HUES64 (cell line): ENCODE results near the gene EIF4E.
"Not testable (repeated sequence)": the region's sequence is repeated elsewhere in the genome, so short reads cannot be mapped to it uniquely, and the experiment has no call there.

Experiments used
- H3K27ac ChIP-seq: 2 replicates; pipeline ENCODE4 v1.7.0; 2013; ENCODE audit warnings: low read depth, low read length, inconsistent platforms
- H3K27me3 ChIP-seq: 2 replicates; pipeline ENCODE4 v1.6.1; 2013; ENCODE audit warnings: mild to moderate bottlenecking, low read length; ENCODE audit not compliant: insufficient read depth
- H3K36me3 ChIP-seq: 2 replicates; pipeline ENCODE4 v1.6.1; 2013; ENCODE audit warnings: mild to moderate bottlenecking, low read length; ENCODE audit not compliant: insufficient read depth
- H3K4me1 ChIP-seq: 2 replicates; pipeline ENCODE4 v1.6.1; 2013; ENCODE audit warnings: mild to moderate bottlenecking, low read length, moderate library complexity; ENCODE audit not compliant: insufficient read depth
- H3K4me3 ChIP-seq: 2 replicates; pipeline ENCODE4 v1.5.1; 2013; ENCODE audit warnings: mild to moderate bottlenecking, low read length, moderate library complexity
- H3K9ac ChIP-seq: 2 replicates; pipeline ENCODE4 v1.6.1; 2013; ENCODE audit warnings: mild to moderate bottlenecking, low read depth, low read length
- H3K9me3 ChIP-seq: 2 replicates; pipeline ENCODE4 v1.6.1; 2013; ENCODE audit warnings: low read depth, low read length; ENCODE audit not compliant: insufficient read depth
- WGBS: fragments of 150-250, 120-280 bp; methylation state at CpG from one replicate; pipeline ENCODE4 v1.1.7; 2013; ENCODE audit warnings: missing lambda C conversion rate; 5-methylcytosine and 5-hydroxymethylcytosine counted together

EIF4E gene

GRCh38 chr4:98955229-98955628, 26.3 kb upstream of the EIF4E start:
- Histone ChIP-seq H3K9me3 (no peaks in the 10 kb centered on the region), H3K4me1 (no peaks in the 10 kb centered on the region), H3K4me3 (no peak overlapping the region), H3K27ac (no peak overlapping the region), H3K36me3 (no peaks in the 10 kb centered on the region), H3K27me3 (no peaks in the 10 kb centered on the region), H3K9ac (no peak overlapping the region)
- 92% methylated on average over 4 of the region's 6 CpGs for WGBS

GRCh38 chr4:98951710-98952109, 22.8 kb upstream of the EIF4E start:
- H3K27ac ChIP-seq, result no peak overlapping the region
- no peaks in the 10 kb centered on the region for H3K36me3 ChIP-seq
- H3K4me1 ChIP-seq, result no peaks in the 10 kb centered on the region
- H3K9ac ChIP-seq, result no peak overlapping the region
- H3K27me3 ChIP-seq, result no peaks in the 10 kb centered on the region
- no peak overlapping the region for H3K4me3 ChIP-seq
- 95% methylated on average over 3 of the region's 3 CpGs for WGBS
- H3K9me3 ChIP-seq, result no peaks in the 10 kb centered on the region

GRCh38 chr4:98950925-98951324, 22.0 kb upstream of the EIF4E start:
- H3K36me3 ChIP-seq, result no peaks in the 10 kb centered on the region
- no peaks in the 10 kb centered on the region for H3K9me3 ChIP-seq
- no peak overlapping the region for H3K27ac ChIP-seq
- no peaks in the 10 kb centered on the region for H3K4me1 ChIP-seq
- no peak overlapping the region for H3K9ac ChIP-seq
- H3K4me3 ChIP-seq, result no peak overlapping the region
- H3K27me3 ChIP-seq, result no peaks in the 10 kb centered on the region
- 92% methylated on average over 1 of the region's 1 CpG for WGBS

GRCh38 chr4:98946359-98946758, 17.4 kb upstream of the EIF4E start:
- 82% methylated on average over 1 of the region's 1 CpG for WGBS
- H3K9ac ChIP-seq, result no peak overlapping the region
- H3K27ac ChIP-seq, result no peak overlapping the region
- H3K9me3 ChIP-seq, result no peaks in the 10 kb centered on the region
- no peaks in the 10 kb centered on the region for H3K36me3 ChIP-seq
- H3K4me1 ChIP-seq, result no peaks in the 10 kb centered on the region
- H3K4me3 ChIP-seq, result no peak overlapping the region
- H3K27me3 ChIP-seq, result no peaks in the 10 kb centered on the region

GRCh38 chr4:98945297-98945850, 16.4 kb upstream of the EIF4E start:
- Histone ChIP-seq H3K27me3 (no peaks in the 10 kb centered on the region), H3K4me3 (no peak overlapping the region), H3K36me3 (no peaks in the 10 kb centered on the region), H3K9me3 (no peaks in the 10 kb centered on the region), H3K4me1 (no peaks in the 10 kb centered on the region), H3K9ac (no peak overlapping the region), H3K27ac (no peak overlapping the region)
- 82% methylated on average over 1 of the region's 2 CpGs for WGBS

- Histone ChIP-seq H3K9me3 (no peaks in the 10 kb centered on the region), H3K27ac (no peak overlapping the region), H3K27me3 (no peaks in the 10 kb centered on the region), H3K36me3 (no peaks in the 10 kb centered on the region), H3K4me3 (no peak overlapping the region), H3K9ac (no peak overlapping the region), H3K4me1 (peaks cover 11% of the 10 kb centered on the region)
- WGBS, result 23% methylated on average over 1 of the region's 2 CpGs
These were observed 11.0 kb upstream of the EIF4E start for GRCh38 chr4:98939892-98940298.

- no peak overlapping the region for H3K4me3 ChIP-seq
- no peaks in the 10 kb centered on the region for H3K27me3 ChIP-seq
- no peak overlapping the region for H3K9ac ChIP-seq
- no peaks in the 10 kb centered on the region for H3K36me3 ChIP-seq
- H3K9me3 ChIP-seq, result no peaks in the 10 kb centered on the region
- H3K4me1 ChIP-seq, result peaks cover 11% of the 10 kb centered on the region
- WGBS, result 100% methylated on average over 1 of the region's 1 CpG
- no peak overlapping the region for H3K27ac ChIP-seq
These were observed 10.5 kb upstream of the EIF4E start for GRCh38 chr4:98939438-98939837.

- Histone ChIP-seq H3K4me1 (peaks cover 11% of the 10 kb centered on the region), H3K36me3 (no peaks in the 10 kb centered on the region), H3K27ac (peak overlapping the region; percentile 79), H3K9me3 (no peaks in the 10 kb centered on the region), H3K27me3 (no peaks in the 10 kb centered on the region), H3K9ac (0 out of 2 replicates have a peak overlapping the region, but pooled peaks have one; percentile 33), H3K4me3 (no peak overlapping the region)
- 62% methylated on average over 1 of the region's 2 CpGs for WGBS
These were observed 9.2 kb upstream of the EIF4E start for GRCh38 chr4:98937986-98938720.

GRCh38 chr4:98935633-98936032, 6.7 kb upstream of the EIF4E start:
- 97% methylated on average over 4 of the region's 4 CpGs for WGBS
- Histone ChIP-seq H3K4me1 (peaks cover 11% of the 10 kb centered on the region), H3K27ac (no peak overlapping the region), H3K9me3 (peaks cover 8% of the 10 kb centered on the region), H3K9ac (no peak overlapping the region), H3K36me3 (0 out of 2 replicates have a peak, but pooled peaks cover under 1% of the 10 kb centered on the region), H3K27me3 (no peaks in the 10 kb centered on the region), H3K4me3 (no peak overlapping the region)

GRCh38 chr4:98934851-98935250, 5.9 kb upstream of the EIF4E start:
- peaks cover 11% of the 10 kb centered on the region for H3K4me1 ChIP-seq
- peaks cover 16% of the 10 kb centered on the region for H3K9me3 ChIP-seq
- H3K9ac ChIP-seq, H3K27me3 ChIP-seq, H3K4me3 ChIP-seq, H3K27ac ChIP-seq, H3K36me3 ChIP-seq: not testable (repeated sequence)
- 94% methylated on average over 7 of the region's 7 CpGs for WGBS

GRCh38 chr4:98932539-98932938, 3.6 kb upstream of the EIF4E start:
- Histone ChIP-seq H3K27ac (no peak overlapping the region), H3K4me1 (no peaks in the 10 kb centered on the region), H3K4me3 (no peak overlapping the region), H3K9me3 (peaks cover 19% of the 10 kb centered on the region), H3K9ac (no peak overlapping the region), H3K36me3 (peaks cover 3% of the 10 kb centered on the region; the same call in 1 of the 2 replicates), H3K27me3 (no peaks in the 10 kb centered on the region)
- WGBS, result 98% methylated on average over 2 of the region's 3 CpGs
